D721Med (cell line): ENCODE data around the gene RGS5.

Experiments used
- DNase-seq: peaks from one replicate; pipeline ENCODE4 v3.0.0; 2011; ENCODE audit warnings: low spot score; ENCODE audit not compliant: insufficient read length
- FAIRE-seq: peaks from 2 replicates; lab custom pipeline; 2011; peaks lifted over from hg19 to GRCh38; lab: Jason Lieb, UNC
- TF ChIP-seq, protein P1 (sequence below): IDR thresholded peaks from 2 replicates; pipeline ENCODE4 v1.5.1; 2012; ENCODE audit warnings: mild to moderate bottlenecking, control low read depth; ENCODE audit not compliant: insufficient read depth; ENCODE audit errors: missing control alignments

Gene RGS5

DNA sequence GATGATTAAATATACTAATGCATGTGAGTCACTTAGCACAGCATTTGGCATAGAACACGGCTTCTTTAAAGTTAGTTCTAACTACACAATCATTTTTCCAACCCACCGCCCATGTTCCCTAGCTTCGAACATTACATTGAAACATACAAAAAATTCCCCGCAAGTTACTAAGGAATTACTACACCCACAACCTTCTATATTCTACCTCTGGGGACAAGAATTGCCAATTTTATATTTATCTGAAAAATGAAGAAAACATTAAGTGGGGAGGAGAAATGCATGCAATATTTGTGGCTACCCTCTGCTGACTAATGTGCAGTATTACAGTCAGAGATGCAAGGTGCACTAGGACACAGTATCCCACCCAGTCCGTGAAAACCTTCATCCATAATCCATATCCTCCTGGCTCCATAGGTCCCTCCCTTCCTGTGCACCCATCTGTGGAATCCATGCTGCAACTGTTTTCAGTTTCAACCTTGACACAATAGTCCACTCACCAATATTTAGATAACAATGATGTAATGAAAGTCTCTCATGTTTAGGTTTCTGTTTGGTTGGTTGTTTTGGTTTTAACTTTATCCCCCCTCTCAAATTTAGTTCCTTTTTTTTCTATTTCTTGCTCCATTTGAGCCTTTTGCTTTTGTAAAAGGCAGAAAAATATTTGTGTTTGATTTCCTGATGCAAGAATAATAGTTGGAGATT, 31.6 kb downstream of the RGS5 start:
- TF ChIP-seq, protein P1, sequence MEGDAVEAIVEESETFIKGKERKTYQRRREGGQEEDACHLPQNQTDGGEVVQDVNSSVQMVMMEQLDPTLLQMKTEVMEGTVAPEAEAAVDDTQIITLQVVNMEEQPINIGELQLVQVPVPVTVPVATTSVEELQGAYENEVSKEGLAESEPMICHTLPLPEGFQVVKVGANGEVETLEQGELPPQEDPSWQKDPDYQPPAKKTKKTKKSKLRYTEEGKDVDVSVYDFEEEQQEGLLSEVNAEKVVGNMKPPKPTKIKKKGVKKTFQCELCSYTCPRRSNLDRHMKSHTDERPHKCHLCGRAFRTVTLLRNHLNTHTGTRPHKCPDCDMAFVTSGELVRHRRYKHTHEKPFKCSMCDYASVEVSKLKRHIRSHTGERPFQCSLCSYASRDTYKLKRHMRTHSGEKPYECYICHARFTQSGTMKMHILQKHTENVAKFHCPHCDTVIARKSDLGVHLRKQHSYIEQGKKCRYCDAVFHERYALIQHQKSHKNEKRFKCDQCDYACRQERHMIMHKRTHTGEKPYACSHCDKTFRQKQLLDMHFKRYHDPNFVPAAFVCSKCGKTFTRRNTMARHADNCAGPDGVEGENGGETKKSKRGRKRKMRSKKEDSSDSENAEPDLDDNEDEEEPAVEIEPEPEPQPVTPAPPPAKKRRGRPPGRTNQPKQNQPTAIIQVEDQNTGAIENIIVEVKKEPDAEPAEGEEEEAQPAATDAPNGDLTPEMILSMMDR: peak; percentile 32
- DNase-seq: no peak
- FAIRE-seq: peak; percentile 41

DNA sequence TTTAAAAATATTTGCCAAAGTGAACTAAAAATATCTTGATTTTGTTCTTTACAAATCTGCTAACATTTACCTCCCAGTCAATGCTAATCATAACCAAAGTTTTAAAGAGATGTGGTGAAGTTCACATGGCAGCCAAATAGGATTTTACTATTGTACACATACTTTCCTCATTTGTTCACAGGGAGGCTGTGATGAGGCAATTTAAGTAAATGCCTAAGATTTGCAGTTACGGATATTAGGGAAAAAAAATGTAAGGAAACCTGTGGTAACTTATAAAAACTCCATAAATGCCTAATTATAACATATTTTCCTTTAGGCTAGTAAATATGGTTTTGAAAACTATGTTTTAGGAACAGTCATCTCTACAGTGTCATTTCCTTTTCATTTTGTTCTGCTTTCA, 32.4 kb downstream of the RGS5 start:
- TF ChIP-seq, protein P1: no peak
- DNase-seq (no peak), FAIRE-seq (no peak)

DNA sequence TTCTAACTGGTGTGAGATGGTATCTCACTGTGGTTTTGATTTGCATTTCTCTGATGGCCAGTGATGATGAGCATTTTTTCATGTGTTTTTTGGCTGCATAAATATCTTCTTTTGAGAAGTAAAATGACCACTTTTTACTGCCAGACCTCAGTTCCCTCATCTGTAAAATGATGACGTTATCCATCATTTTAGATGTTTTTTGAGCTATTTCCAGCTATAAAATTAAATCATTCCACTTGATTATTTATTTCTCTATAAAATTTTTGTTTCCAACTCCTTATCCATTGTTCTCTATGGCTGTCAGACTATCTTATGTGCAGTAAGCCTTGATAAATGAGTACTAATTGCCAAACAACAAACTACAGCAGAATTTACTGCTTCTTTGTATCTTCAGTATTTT, 33.2 kb downstream of the RGS5 start:
- TF ChIP-seq, protein P1: no peak
- DNase-seq: no peak

DNA sequence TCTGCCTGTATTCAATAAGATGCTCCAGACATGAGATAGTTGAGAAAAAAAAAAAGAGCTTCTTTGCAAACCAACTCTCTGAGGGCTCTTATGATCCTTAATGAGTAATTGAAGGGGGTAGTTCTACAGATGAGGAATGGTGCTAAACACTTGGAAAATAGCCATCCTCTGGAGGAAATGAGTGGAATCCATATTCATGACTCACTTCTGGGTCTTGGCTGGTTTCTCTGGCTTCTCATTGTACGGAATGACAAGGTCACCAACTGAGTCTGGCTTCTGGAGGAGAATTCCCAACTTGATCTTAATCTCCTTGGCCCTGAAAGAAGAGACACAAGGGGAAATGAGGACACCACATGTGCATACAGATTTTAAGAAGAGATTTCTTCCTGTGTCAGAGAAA, 34.7 kb downstream of the RGS5 start:
- TF ChIP-seq, protein P1: no peak
- DNase-seq: no peak

More for the DNA sequence above, 33.2 kb downstream of the RGS5 start:
- FAIRE-seq: no peak

DNA sequence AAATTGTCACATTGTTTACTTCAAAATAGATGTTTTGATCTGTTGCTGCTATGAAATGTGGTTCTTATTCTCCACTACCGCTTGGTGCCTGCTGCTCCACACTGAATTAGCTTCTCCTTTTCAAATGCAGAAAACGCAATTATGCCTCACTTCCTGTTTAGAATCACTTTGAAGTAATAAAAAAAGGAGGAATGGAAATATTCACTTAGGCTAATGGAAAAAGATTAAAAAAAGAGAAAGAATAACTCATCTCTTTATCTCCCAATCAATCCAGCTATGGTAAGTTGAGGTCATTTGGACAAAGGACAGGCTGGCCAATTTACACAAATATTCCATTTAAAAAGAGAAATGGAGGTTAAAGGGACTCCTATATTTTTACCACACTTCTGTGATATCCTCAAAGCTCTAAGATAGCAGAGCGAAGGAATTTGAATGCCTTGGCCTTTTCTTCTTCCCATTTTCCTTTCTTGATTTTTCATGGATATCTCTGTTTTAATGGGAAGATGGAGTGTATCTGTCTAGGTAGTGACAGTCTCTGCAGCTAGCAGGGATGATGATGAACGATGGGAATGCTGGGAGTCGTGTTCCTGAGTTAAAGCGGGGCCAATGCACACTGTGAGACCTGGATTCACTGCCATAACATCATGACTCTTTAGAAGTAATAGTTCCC, 35.7 kb downstream of the RGS5 start:
- TF ChIP-seq, protein P1: no peak
- DNase-seq (no peak), FAIRE-seq (no peak)

More for the DNA sequence above, 34.7 kb downstream of the RGS5 start:
- FAIRE-seq: no peak

DNA sequence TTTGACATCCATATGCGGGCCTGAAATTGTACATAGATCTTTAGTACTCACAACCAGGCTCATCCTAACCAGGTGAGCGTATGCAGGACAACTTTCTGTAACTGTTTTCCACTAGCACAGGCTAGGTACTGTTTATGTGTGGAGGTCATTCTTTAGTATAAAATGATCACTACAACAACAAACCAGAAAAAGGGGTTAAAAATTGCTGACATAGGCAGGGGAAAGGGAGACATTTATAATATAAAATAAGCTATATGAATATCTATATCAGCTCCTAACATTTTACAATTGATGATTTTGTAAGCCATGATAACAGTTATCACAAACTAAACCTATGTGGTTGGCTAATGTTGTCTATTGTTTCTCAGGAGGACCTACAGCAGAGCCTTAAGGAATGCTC, 37.6 kb downstream of the RGS5 start:
- FAIRE-seq: no peak
- no peak for DNase-seq
- TF ChIP-seq, protein P1: no peak
